ENCODE results near the gene CDH20.

CDH20 gene

GRCh38 chr18:61432590-61432989 lies 99.4 kb downstream of the CDH20 start:
- no peak for DNase-seq

DNA sequence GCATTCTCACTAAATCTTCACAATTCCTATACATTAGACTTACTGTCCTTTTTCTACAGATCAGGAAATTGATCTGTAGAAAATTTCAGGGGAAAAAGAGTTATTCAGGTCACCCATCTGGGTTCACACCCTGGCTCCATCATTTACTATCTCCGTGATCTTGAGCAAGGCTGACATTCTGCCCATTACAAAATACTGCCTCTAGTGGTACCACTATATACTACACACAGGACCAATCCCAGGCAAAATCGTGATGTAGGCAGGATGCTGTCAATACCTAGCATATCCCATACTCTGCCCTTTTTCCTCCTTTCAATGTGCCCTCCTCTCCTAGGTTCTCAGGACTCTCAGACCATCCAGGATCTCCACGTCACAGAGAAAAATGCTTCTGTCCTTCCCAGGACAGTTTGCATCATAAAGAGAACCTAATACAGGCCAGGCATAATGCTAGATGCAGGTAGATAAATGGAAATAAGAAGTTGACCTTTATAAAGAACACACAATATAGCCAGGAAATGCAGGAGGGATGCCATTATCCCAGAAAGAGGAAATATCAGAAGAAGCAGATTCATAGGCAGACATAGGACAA lies 101.9 kb downstream of the CDH20 start:
- peak in 1 of 2 experiments; percentile 1 for DNase-seq

- DNase-seq: no peak
Observed at GRCh38 chr18:61443081-61443725, 110.0 kb downstream of the CDH20 start.

DNA sequence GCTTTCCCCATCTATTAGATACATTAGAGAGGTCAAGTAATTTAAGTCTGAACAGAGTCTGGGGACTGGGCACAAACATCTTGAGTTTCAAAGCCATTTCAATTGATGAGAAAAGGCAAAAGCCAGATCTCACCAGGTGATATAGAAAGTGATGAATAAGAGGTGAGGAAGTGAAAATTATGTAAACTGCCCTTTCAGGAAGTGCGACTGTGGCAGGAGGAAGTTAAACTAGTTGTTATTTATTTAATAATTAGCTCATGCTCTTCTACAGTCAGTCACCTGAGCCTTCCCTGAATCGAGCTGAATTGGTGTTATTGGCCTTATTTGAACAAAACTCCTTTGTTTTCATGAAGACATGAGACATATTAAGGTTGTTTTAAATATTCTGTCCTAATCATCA lies 115.1 kb downstream of the CDH20 start:
- DNase-seq: no peak

DNA sequence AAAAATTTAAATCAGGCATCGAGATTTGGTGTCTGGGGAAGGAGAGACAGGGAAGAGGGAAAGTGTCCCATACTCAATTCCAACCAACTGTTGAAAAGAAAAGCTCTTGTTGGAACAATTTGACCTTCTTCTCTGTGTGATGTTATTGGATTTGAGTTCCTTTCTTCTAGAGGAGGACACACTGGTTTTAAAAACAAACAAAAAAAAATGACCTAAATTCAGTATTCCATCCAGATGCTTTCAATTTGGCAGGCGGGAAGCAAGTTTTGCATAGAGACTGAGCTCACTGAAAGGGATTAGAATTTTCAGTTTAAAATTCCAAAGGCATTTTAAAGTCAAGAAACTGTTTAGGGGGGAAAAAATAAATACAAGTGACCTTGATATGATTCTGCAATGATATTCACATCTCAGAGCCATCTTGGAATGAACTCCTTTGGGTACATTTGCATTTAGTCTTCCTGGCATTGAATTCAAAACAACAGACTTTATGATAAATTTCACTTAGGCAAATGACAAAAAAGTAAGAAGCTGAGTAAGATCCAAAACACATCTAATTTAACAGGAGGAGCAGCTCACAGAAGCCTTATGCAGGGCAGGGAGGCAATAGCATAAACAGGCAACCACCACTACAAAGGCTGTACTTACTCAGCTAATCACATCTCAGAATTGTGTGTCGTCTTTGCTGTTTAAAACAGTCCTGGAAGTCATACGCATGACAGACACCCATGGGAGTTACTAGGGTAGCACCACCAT lies 126.8 kb downstream of the CDH20 start:
- DNase-seq: no peak

- no peak for DNase-seq
Observed at GRCh38 chr18:61464551-61465142, 131.4 kb downstream of the CDH20 start.

DNA sequence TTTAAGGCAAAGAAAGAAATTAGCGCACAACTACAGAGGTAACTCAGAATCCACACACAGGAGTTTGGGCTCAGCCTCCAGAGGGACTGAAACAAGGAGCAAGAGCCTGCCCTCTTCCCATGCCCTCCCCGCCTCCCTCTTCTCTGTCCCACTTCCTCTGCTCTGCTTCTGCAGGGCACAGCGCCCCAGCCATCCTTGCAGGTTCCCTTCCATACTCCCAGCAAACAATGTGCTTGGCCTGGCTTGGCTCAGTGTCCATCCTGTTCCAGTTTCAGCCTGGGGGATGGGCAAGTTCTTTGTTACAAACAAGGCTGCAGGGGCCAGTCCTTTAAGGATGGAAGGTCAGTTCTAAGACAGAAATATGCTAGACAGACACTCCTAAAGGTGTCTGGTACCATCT lies 133.5 kb downstream of the CDH20 start:
- no peak for DNase-seq

DNA sequence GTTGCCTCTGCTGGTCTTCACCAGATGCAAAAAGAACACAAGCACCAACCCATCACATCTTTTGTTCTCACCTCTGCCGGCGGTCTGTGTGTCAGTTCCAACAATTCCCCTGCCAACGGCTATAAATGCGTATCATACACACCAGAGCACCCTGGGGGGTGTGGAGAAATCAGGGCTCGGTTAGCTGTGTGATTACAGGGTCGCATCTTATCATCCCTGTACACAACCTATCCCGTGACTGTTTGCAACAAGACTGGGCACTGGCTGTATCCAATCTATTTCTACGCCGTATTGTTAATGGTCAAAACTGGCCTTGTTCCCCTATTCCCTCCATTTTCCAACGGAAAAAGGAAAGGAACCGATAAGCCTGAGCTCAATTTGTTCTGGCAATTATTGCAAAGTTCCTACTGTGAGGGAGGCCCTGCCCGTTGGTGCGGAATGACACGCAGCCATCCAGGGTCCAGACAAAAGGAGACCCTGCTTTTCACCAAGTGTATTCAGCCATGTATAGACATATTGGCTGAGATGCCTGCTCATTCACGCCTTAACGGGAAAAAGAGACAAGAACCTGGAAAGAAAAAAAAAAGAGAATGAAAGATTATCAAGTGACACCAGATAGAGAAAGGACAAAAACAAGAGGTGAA lies 136.9 kb downstream of the CDH20 start:
- DNase-seq: no peak

GRCh38 chr18:61471541-61471940 lies 138.3 kb downstream of the CDH20 start:
- DNase-seq: no peak

- no peak for DNase-seq
Observed at GRCh38 chr18:61471942-61472341, 138.7 kb downstream of the CDH20 start.

GRCh38 chr18:61474341-61474740 lies 141.1 kb downstream of the CDH20 start:
- no peak for DNase-seq

DNA sequence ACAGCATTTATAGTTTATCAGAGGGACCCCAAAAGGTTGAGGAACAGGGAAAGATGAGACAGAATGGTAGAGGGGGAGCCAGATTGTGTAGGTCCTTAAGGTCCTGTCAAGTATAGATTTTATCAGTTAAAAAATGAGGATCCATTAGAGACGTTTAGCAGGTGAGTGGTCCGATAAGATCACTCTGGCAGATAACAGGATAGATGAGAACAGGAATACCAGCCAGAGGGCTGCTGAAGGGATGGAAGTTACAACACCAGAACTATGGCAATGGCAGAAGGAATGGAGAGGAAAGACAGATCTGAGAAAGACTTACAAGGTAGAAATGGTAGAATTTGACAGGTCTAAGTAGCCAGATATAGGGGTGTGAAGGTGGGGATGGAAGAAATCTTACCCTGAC lies 141.7 kb downstream of the CDH20 start:
- DNase-seq: no peak

DNA sequence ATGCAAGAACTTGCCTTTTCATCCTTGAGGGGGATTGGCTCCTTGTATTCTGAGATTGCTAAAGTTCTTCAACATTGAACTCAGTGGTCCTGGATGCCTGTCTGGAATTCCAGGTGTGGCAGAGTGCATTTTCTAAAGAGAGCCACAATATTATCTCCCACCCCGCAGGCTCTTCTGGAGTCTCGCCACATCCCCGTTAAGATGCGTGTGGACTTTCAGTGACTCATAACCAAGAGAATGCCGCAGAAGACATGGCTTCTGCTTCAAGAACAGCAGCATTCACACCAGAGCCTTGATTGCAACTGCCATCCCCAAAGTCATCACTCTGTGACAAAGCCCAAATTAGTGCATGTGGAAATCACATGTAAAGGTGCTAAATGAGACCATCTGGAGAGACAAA lies 142.7 kb downstream of the CDH20 start:
- no peak for DNase-seq

GRCh38 chr18:61489334-61489733 lies 156.1 kb downstream of the CDH20 start:
- no peak for DNase-seq

DNA sequence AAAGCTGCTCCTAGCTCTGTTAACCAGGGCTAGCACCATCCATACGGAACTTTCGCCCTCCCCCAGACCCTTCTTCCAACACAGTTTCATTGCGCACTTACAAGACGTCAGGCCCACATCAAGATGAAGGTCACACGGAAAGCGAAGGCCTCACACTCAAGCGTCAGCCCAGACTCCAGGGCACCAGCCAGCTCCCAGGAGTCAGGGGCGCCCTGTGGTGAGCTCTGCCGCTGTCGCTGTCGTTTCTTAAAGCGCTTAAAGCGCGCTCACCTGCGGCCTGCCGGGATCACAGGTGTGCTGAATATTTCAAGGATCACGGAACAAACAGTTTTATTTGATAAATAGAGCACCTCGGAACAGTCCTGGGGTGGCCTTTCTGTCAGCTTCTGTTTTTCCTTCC lies 163.1 kb downstream of the CDH20 start:
- DNase-seq: no peak

- no peak for DNase-seq
Observed at GRCh38 chr18:61497422-61497821, 164.2 kb downstream of the CDH20 start.

- DNase-seq: peak in 1 of 2 experiments; percentile 20
Observed at GRCh38 chr18:61502472-61502871, 169.2 kb downstream of the CDH20 start.

DNA sequence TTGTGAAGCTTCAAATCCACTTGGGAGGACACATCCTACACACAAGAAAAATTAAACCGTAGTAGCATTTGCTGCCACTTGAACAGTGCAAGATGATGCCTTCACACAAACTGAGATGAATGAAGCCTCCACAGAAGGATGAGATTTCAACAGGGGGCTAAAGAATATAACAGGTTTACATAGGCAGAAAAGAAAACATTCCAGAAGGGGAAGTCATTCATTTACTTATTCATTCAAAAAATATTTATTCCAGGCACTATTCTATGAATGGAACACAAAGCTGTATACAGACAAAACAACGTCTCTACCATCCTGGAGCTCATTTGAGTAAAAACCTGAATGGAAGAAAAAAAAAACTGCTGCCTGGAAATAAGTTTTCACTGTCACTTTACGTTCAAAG lies 170.5 kb downstream of the CDH20 start:
- no peak for DNase-seq

DNA sequence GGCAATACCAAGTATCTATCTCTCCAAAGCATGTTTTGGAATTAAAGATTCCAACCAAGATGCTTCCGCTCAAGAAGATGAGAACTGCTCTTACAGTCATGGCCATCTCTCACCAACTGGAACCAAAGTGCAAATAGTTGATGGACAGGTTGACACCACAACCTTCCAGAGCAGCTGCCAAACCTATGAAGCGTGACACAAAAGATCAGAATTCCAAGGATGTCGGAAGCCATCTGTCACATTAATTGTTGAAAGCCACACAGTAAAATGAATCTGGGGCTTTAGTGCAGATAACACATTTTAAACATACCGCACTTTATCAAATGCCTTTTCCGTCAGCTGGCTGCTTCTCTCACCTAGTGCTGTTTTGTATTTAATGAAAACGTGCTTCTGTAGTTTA lies 195.7 kb downstream of the CDH20 start:
- no peak for DNase-seq

DNA sequence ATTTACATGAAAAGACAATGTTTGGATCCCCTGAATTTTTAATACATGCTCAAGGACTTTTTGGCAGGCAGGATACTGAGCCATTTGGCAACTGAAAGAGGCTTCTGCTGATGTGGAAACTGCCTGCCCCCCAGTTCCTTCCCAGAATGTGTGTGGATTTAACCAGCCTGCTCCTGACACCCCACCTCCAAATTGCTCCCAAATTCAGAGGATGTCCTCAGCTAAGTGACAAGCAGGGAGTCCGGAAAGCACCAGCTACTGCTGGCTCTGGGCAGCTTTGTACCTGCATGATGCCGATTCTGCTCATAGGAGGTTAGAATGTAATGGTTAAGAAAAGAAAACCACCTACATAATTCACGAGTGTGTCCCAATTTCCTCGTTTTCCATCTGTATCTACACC lies 197.5 kb downstream of the CDH20 start:
- no peak for DNase-seq

GRCh38 chr18:61531182-61531581 lies 198.0 kb downstream of the CDH20 start:
- DNase-seq: no peak

DNA sequence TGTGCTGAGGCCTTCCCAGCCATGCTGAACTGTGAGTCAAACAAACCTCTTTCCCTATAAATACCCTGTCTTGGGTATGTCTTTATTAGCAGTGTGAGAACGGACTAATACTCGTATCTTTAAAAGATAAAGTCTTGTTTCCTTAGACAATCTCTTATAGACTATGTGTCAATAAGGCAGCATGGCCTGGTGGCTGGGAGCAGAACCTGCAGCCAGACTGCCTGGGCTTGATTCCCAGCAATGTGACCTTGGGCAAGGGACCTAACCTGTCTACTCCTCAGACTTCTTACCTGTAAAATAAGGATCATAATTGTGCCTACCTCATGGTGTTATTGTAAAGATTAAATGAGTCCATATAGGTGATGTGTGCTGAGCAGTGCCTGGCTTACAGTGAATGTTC lies 198.7 kb downstream of the CDH20 start:
- no peak for DNase-seq

DNA sequence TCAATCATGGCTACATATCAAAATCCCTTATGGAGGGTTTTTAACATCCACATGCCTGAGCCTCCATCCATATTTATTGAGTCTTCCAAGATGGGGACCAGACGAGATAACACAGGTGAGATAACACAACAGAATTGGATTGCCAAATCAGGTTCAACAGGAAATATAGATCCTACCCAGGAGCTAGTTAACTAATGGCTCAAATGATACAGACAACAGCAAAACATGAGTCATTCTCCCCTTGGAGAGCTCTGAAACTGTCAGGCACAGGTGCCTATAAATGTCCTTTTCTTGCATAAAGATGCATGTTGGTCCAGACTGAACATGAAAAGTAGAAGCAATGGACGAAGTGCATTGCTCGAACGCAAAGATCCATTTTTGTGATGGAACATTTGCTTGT lies 202.2 kb downstream of the CDH20 start:
- no peak for DNase-seq

DNA sequence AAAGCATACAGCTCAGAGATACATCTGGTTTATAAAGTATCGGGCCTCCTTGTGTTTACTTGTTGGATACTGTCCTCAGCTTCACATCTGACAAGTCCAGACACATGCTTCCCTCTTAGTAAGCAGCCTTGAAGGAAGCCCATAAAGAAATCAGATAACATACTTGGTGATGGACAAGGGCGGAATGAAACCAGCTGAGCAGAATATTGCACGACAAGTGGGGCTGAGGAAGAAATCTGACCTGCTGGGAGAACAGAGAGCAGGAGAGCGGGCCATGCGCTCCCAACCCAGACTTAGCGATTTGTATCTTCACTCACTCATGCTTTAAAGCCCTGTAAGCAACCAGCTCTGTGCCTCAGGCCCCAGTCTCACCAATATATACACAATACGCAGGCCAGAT lies 208.4 kb downstream of the CDH20 start:
- no peak for DNase-seq
